Peyer's patch (tissue), 4 donors: Measurements from ENCODE around the gene KIAA2012. TPM values are rescaled to one million over a fixed set of nuclear protein-coding genes. Genes with fewer than 3 reads are reported as not detected.

Source experiments
- DNase-seq, 3 donors: peaks; one replicate each; pipeline ENCODE4 v3.0.0-alpha.2; 2017 to 2019
- H3K27ac ChIP-seq, 4 donors: fragments of 200-600 bp; sonication (generic); one replicate each; pipeline ENCODE4 v1.5.1; 2016 to 2019
- H3K27me3 ChIP-seq, 2 donors: fragments of 200-600 bp; sonication (generic); one replicate each; pipeline ENCODE4 v1.5.1; 2019
- H3K36me3 ChIP-seq, 3 donors: fragments of 200-600 bp; sonication (generic); one replicate each; pipeline ENCODE4 v1.5.1; 2016 to 2019
- H3K4me1 ChIP-seq, 4 donors: fragments of 200-600 bp; sonication (generic); one replicate each; pipeline ENCODE4 v1.5.1; 2016 to 2019
- H3K4me3 ChIP-seq, 4 donors: fragments of 200-600 bp; sonication (generic); 1 replicate in 3 of 4; 2 replicates in 1 of 4; pipeline ENCODE4 v1.5.1; 2016 to 2019; ENCODE audit warnings: mild to moderate bottlenecking in 1 of 4
- H3K9me3 ChIP-seq, 4 donors: fragments of 200-600 bp; sonication (generic); one replicate each; pipeline ENCODE4 v1.5.1; 2016 to 2019; ENCODE audit warnings: mild to moderate bottlenecking in 1 of 4
- CTCF ChIP-seq, 6 experiments: fragments of 450-650 bp in 4 of 6; fragments of 200-600 bp in 2 of 6; sonication (generic) in 1 of 6; IDR thresholded peaks; one replicate each; pipeline ENCODE4 v1.5.1; 2017 to 2019; ENCODE audit warnings: antibody characterized with exemption in 6 of 6, mild to moderate bottlenecking in 3 of 6, moderate library complexity in 1 of 6
- POLR2A ChIP-seq, 2 donors: fragments of 450-650 bp; IDR thresholded peaks; one replicate each; pipeline ENCODE4 v1.5.1; 2017; ENCODE audit warnings: antibody characterized with exemption in 2 of 2, mild to moderate bottlenecking in 2 of 2, moderate library complexity in 2 of 2
- total RNA-seq, 4 donors: library from RNA; depleted of rRNA; stranded (reverse); fragments of >200 nt; gene quantifications; one replicate each; pipeline ENCODE4 v1.1.0, GENCODE V29; 2016

Gene KIAA2012
- total RNA-seq, 4 donors from 2014 or later, result 0.27 TPM; not detected in 3

- H3K9me3 ChIP-seq, result no peaks in the 10 kb centered on the region
- H3K27me3 ChIP-seq, result no peaks in the 10 kb centered on the region
- DNase-seq, result no peak
- H3K4me1 ChIP-seq, result peaks cover 0 to 5% (median 0%) of the 10 kb centered on the region in 4 donors
- no peaks in the 10 kb centered on the region for H3K36me3 ChIP-seq
- TF ChIP-seq POLR2A (IDR thresholded peaks at IDR 0.05), result no peak
- no peak for TF ChIP-seq CTCF (IDR thresholded peaks at IDR 0.05)
- no peak overlapping the region for H3K4me3 ChIP-seq
- H3K27ac ChIP-seq, result no peak overlapping the region
Observed at GRCh38 chr2:202184557-202184956, 111.5 kb downstream of the KIAA2012 start.

GRCh38 chr2:202185156-202185555, 112.1 kb downstream of the KIAA2012 start:
- DNase-seq, result no peak
- peaks cover 0 to 5% (median 0%) of the 10 kb centered on the region in 4 donors for H3K4me1 ChIP-seq

GRCh38 chr2:202186641-202187202, 113.7 kb downstream of the KIAA2012 start:
- Histone ChIP-seq H3K4me1 (peaks cover 0 to 5% (median 0%) of the 10 kb centered on the region in 4 donors), H3K9me3 (no peaks in the 10 kb centered on the region), H3K4me3 (no peak overlapping the region), H3K27ac (no peak overlapping the region), H3K36me3 (no peaks in the 10 kb centered on the region), H3K27me3 (no peaks in the 10 kb centered on the region)
- no peak for DNase-seq
- TF ChIP-seq CTCF (IDR thresholded peaks at IDR 0.05) (no peak), POLR2A (IDR thresholded peaks at IDR 0.05) (no peak)

More at GRCh38 chr2:202185156-202185555, 112.1 kb downstream of the KIAA2012 start:
- Histone ChIP-seq H3K27ac (no peak overlapping the region), H3K27me3 (no peaks in the 10 kb centered on the region), H3K36me3 (no peaks in the 10 kb centered on the region), H3K9me3 (no peaks in the 10 kb centered on the region), H3K4me3 (no peak overlapping the region)
- no peak for TF ChIP-seq POLR2A (IDR thresholded peaks at IDR 0.05)
- no peak for TF ChIP-seq CTCF (IDR thresholded peaks at IDR 0.05)

- H3K27me3 ChIP-seq, result no peaks in the 10 kb centered on the region
- H3K36me3 ChIP-seq, result no peaks in the 10 kb centered on the region
- DNase-seq, result no peak
- H3K4me1 ChIP-seq, result peaks cover 0 to 5% (median 0%) of the 10 kb centered on the region in 4 donors
- peak overlapping the region in 2 of 4 donors; percentile 28 to 57 for H3K27ac ChIP-seq
- H3K9me3 ChIP-seq, result no peaks in the 10 kb centered on the region
- H3K4me3 ChIP-seq, result no peak overlapping the region
- TF ChIP-seq CTCF (IDR thresholded peaks at IDR 0.05) (no peak), POLR2A (IDR thresholded peaks at IDR 0.05) (no peak)
Observed at GRCh38 chr2:202187570-202187969, 114.5 kb downstream of the KIAA2012 start.

GRCh38 chr2:202193305-202193704, 120.2 kb downstream of the KIAA2012 start:
- no peaks in the 10 kb centered on the region for H3K36me3 ChIP-seq
- no peak overlapping the region for H3K27ac ChIP-seq

More at GRCh38 chr2:202193305-202193704, 120.2 kb downstream of the KIAA2012 start:
- Histone ChIP-seq H3K27me3 (no peaks in the 10 kb centered on the region), H3K4me3 (no peak overlapping the region), H3K4me1 (no peaks in the 10 kb centered on the region), H3K9me3 (no peaks in the 10 kb centered on the region)
- no peak for DNase-seq
- TF ChIP-seq POLR2A (IDR thresholded peaks at IDR 0.05) (no peak), CTCF (IDR thresholded peaks at IDR 0.05) (no peak)
